HG03520 (cell line): ENCODE data around the gene TARBP2.

Experiments used
- ATAC-seq: cut with Tn5 transposase; IDR thresholded peaks from one replicate; pipeline ENCODE4 v1.9.1; 2021; ENCODE audit warnings: mild to moderate bottlenecking, moderate library complexity; ENCODE audit not compliant: unreplicated experiment

The TARBP2 gene

DNA sequence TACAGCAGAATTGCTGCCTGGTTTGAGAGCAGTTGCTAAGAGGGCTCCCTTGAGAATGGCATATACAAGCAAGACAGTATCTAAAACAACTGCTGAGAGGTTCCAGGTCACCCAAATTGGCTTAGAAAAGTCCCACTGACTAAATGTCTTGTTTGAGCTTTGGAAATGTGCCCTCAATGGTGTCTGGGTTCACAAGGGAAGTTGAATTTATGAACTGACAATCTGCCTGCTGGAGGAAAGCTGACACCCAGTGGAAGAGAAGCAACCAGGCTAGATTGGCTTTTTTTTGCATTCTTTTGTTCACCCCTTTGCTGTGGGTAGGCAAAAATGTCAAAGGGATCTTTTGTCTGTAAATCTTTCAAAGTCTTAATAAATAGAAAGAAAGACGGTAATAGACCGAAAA lies 50.8 kb downstream of the TARBP2 start:
- no peak for ATAC-seq

DNA sequence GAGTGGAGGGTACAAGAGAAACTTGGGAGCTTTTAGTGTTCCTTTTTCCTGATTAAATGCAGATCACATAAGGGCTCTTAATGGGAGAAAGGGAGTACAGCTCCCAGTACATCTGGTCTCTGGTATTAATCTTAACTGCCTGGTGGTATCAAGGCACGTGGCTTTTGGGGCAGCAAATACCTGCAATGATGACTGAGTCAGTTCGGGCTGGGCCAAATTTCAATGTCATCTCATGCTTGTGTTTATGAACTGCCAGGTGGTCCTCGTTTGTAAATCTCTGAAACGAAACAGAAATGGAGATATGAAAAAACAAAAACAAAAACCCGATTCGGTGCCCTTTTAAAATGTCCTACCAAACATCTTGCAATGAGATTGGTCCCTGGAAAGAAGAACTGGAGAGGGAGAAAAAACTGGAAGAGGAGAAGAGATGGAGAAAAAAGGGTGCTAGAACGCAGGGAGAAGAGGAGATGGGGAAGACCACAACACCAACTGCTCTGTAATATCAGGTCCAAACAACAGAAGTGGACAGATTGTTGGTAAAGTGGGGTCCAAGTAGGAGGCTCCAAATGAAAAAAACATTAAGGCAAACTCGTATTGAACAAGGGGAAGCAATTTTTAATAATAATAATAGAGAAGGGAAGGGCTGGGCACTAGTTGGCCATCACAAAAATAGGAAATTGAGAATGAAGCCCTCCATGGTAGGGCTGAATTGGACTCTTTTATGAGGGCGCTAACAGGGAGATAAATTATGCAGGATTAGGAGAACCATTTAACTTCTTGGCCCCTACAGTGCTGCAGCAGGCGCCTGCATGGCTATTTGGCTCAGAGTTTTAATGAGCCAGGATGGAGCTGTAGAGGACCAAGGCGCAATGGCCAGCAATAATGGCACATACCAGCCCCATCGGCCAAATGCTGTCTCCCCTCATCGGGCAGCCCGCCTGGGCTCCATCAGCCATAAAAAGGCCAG lies 51.6 kb downstream of the TARBP2 start:
- ATAC-seq: no peak
